WTC11 (cell line): ENCODE data around the gene SMARCD2. TPM values are rescaled to one million over a fixed set of nuclear protein-coding genes. Genes with fewer than 3 reads are reported as not detected.

Experiments used
- ATAC-seq: fragments of 200-7000 bp; cut with Tn5 transposase; 2 replicates; pipeline ENCODE4 v1.10.0; 2021; ENCODE audit warnings: mild to moderate bottlenecking, moderate library complexity
- CTCF ChIA-PET: fragments of 300-600 bp; sonication (Branson Sonifier 250); formaldehyde crosslinking; loops from one replicate; lab custom pipeline; 2021; ENCODE audit warnings: antibody characterized with exemption; lab: Charles Lee
- POLR2A ChIA-PET: fragments of 350-600 bp; sonication (Branson Sonifier 250); formaldehyde crosslinking; loops from one replicate; lab custom pipeline; 2021; ENCODE audit warnings: antibody characterized with exemption; lab: Charles Lee
- DNase-seq: peaks from one replicate; pipeline ENCODE4 v3.0.0; 2021; ENCODE audit warnings: low spot score
- H3K27ac Mint-ChIP-seq: 2 replicates; pipeline ENCODE4 v1.8.0; 2021; ENCODE audit warnings: mixed read lengths
- H3K27me3 Mint-ChIP-seq: 2 replicates; pipeline ENCODE4 v1.8.0; 2021; ENCODE audit warnings: low read depth, mild to moderate bottlenecking, moderate library complexity, mixed read lengths
- H3K36me3 Mint-ChIP-seq: 2 replicates; pipeline ENCODE4 v1.8.0; 2021; ENCODE audit warnings: mixed read lengths
- H3K4me1 Mint-ChIP-seq: 2 replicates; pipeline ENCODE4 v1.8.0; 2022; ENCODE audit warnings: mixed read lengths
- H3K4me3 Mint-ChIP-seq: 2 replicates; pipeline ENCODE4 v1.8.0; 2021; ENCODE audit warnings: mild to moderate bottlenecking, moderate library complexity, mixed read lengths
- H3K9me3 Mint-ChIP-seq: 2 replicates; pipeline ENCODE4 v1.8.0; 2021; ENCODE audit warnings: mixed read lengths
- CREM ChIP-seq: sonication (generic); formaldehyde crosslinking; IDR thresholded peaks from 2 replicates; pipeline ENCODE4 v1.8.1; 2022; ENCODE audit warnings: mild to moderate bottlenecking, missing genetic modification reagents, moderate library complexity
- GTF2I ChIP-seq: fragments of 250-450 bp; sonication (Bioruptor Pico); conservative IDR thresholded peaks from 2 replicates; pipeline ENCODE4 v1.4.0; 2021; ENCODE audit warnings: mild to moderate bottlenecking
- JAZF1 ChIP-seq: fragments of 250-450 bp; sonication (Bioruptor Pico); IDR thresholded peaks from 2 replicates; pipeline ENCODE4 v1.9.0; 2021; ENCODE audit warnings: moderate library complexity, mild to moderate bottlenecking, inconsistent platforms
- KAT7 ChIP-seq: sonication (generic); formaldehyde crosslinking; IDR thresholded peaks from 2 replicates; pipeline ENCODE4 v1.8.1; 2023; ENCODE audit warnings: missing genetic modification reagents, mild to moderate bottlenecking, borderline replicate concordance
- NR2C2 ChIP-seq: sonication (generic); formaldehyde crosslinking; IDR thresholded peaks from 2 replicates; pipeline ENCODE4 v1.8.0; 2022; ENCODE audit warnings: mild to moderate bottlenecking, missing genetic modification reagents
- NR3C1 ChIP-seq: sonication (generic); formaldehyde crosslinking; conservative IDR thresholded peaks from 2 replicates; pipeline ENCODE4 v1.8.1; 2023; ENCODE audit warnings: low read depth, mild to moderate bottlenecking, missing genetic modification reagents
- ZBTB21 ChIP-seq: sonication (generic); formaldehyde crosslinking; IDR thresholded peaks from 2 replicates; pipeline ENCODE4 v1.8.1; 2023; ENCODE audit warnings: mild to moderate bottlenecking, missing genetic modification reagents, borderline replicate concordance
- ZNF138 ChIP-seq: sonication (generic); formaldehyde crosslinking; conservative IDR thresholded peaks from 2 replicates; pipeline ENCODE4 v1.8.1; 2022; ENCODE audit warnings: mild to moderate bottlenecking, moderate library complexity, missing genetic modification reagents
- ZNF396 ChIP-seq: fragments of 250-450 bp; sonication (Bioruptor Pico); IDR thresholded peaks from 2 replicates; pipeline ENCODE4 v1.8.0; 2021; ENCODE audit warnings: mild to moderate bottlenecking, moderate library complexity, borderline replicate concordance
- ZNF416 ChIP-seq: fragments of 250-450 bp; sonication (Bioruptor Pico); IDR thresholded peaks from 2 replicates; pipeline ENCODE4 v1.9.0; 2021; ENCODE audit warnings: mild to moderate bottlenecking, inconsistent platforms
- total RNA-seq: library from RNA; stranded (reverse); gene quantifications from 3 replicates; pipeline ENCODE4 v1.2.3, GENCODE V29; 2021
- TF ChIP-seq, protein P1 (sequence below): sonication (generic); formaldehyde crosslinking; IDR thresholded peaks from 2 replicates; pipeline ENCODE4 v1.8.0; 2023; ENCODE audit warnings: missing genetic modification reagents, mild to moderate bottlenecking, borderline replicate concordance
- TF ChIP-seq, protein P2 (sequence below): sonication (generic); formaldehyde crosslinking; conservative IDR thresholded peaks from 2 replicates; pipeline ENCODE4 v1.8.1; 2023; ENCODE audit warnings: mild to moderate bottlenecking, low read depth, missing genetic modification reagents, moderate library complexity
- TF ChIP-seq, protein P3 (sequence below): sonication (generic); formaldehyde crosslinking; IDR thresholded peaks from 2 replicates; pipeline ENCODE4 v1.8.1; 2022; ENCODE audit warnings: low read depth, missing genetic modification reagents, borderline replicate concordance
- TF ChIP-seq, protein P4 (sequence below): fragments of 250-450 bp; sonication (Bioruptor Pico); IDR thresholded peaks from 2 replicates; pipeline ENCODE4 v1.9.0; 2021; ENCODE audit warnings: mild to moderate bottlenecking
- TF ChIP-seq, protein P5 (sequence below): sonication (generic); formaldehyde crosslinking; conservative IDR thresholded peaks from 2 replicates; pipeline ENCODE4 v1.8.1; 2022; ENCODE audit warnings: mild to moderate bottlenecking, missing genetic modification reagents

SMARCD2 gene
- total RNA-seq, 1 experiment from 2014 or later: 106 TPM

DNA sequence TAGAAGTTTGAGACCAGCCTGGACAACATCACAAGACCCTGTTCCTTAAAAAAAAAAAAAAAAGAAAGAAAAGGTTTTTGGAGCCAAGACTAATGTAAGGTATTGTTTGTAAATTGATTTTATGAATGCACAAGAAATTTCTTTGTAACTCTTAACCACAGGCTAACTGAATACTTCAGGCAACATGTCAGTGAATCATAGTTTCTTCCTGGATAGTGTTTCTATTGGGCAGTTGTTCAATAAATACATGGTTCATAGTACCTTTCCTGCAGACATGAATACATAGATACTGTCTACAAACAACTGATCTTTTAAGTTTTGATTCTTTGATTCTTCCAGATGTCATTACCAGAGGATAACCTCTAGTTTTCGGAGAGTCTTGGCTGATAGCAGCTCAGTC, 56.9 kb downstream of the SMARCD2 start (continued):
- TF ChIP-seq, protein P1, sequence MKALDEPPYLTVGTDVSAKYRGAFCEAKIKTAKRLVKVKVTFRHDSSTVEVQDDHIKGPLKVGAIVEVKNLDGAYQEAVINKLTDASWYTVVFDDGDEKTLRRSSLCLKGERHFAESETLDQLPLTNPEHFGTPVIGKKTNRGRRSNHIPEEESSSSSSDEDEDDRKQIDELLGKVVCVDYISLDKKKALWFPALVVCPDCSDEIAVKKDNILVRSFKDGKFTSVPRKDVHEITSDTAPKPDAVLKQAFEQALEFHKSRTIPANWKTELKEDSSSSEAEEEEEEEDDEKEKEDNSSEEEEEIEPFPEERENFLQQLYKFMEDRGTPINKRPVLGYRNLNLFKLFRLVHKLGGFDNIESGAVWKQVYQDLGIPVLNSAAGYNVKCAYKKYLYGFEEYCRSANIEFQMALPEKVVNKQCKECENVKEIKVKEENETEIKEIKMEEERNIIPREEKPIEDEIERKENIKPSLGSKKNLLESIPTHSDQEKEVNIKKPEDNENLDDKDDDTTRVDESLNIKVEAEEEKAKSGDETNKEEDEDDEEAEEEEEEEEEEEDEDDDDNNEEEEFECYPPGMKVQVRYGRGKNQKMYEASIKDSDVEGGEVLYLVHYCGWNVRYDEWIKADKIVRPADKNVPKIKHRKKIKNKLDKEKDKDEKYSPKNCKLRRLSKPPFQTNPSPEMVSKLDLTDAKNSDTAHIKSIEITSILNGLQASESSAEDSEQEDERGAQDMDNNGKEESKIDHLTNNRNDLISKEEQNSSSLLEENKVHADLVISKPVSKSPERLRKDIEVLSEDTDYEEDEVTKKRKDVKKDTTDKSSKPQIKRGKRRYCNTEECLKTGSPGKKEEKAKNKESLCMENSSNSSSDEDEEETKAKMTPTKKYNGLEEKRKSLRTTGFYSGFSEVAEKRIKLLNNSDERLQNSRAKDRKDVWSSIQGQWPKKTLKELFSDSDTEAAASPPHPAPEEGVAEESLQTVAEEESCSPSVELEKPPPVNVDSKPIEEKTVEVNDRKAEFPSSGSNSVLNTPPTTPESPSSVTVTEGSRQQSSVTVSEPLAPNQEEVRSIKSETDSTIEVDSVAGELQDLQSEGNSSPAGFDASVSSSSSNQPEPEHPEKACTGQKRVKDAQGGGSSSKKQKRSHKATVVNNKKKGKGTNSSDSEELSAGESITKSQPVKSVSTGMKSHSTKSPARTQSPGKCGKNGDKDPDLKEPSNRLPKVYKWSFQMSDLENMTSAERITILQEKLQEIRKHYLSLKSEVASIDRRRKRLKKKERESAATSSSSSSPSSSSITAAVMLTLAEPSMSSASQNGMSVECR (CRISPR knock-in tag): no peak
- TF ChIP-seq ZNF416 (CRISPR knock-in tag): no peak
- no peak for TF ChIP-seq JAZF1
- TF ChIP-seq ZBTB21 (CRISPR knock-in tag): no peak
- TF ChIP-seq, all 79 proteins: peak for 0

DNA sequence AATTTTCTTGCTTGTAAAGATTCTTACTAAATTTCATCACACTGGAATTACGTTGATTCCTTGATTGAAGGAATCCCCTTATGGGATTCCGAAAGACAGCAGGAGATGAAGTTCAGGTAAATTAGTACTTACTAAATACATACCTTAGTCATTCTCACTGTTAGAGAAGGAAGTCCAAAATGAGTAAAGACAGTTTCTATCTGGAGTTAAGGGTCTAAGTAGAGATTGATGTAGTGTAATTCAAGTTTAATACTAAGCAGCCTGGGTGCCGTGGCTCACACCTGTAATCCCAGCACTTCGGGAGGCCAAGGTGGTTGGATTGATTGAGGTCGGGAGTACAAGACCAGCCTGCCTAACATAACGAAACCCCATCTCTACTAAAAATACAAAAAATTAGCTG, 59.0 kb downstream of the SMARCD2 start:
- Mint-ChIP-seq H3K27ac (peak overlapping the region; percentile 43), H3K4me3 (no peak overlapping the region), H3K27me3 (no peaks in the 10 kb centered on the region), H3K4me1 (peaks cover 6% of the 10 kb centered on the region; the same call in 1 of the 2 replicates), H3K36me3 (peaks cover 25% of the 10 kb centered on the region), H3K9me3 (no peaks in the 10 kb centered on the region)
- DNase-seq (no peak), ATAC-seq (no peak)
- ChIA-PET CTCF (no interaction called here), POLR2A (interaction anchor here (1.2 kb wide), 1 partner anchor 10 kb away, joined by 3 read pairs; the partner anchor contains the start of genes CCDC47 and DDX42)
- TF ChIP-seq KAT7 (CRISPR knock-in tag): no peak
- no peak for TF ChIP-seq ZNF396 (CRISPR knock-in tag)
- TF ChIP-seq, protein P2, sequence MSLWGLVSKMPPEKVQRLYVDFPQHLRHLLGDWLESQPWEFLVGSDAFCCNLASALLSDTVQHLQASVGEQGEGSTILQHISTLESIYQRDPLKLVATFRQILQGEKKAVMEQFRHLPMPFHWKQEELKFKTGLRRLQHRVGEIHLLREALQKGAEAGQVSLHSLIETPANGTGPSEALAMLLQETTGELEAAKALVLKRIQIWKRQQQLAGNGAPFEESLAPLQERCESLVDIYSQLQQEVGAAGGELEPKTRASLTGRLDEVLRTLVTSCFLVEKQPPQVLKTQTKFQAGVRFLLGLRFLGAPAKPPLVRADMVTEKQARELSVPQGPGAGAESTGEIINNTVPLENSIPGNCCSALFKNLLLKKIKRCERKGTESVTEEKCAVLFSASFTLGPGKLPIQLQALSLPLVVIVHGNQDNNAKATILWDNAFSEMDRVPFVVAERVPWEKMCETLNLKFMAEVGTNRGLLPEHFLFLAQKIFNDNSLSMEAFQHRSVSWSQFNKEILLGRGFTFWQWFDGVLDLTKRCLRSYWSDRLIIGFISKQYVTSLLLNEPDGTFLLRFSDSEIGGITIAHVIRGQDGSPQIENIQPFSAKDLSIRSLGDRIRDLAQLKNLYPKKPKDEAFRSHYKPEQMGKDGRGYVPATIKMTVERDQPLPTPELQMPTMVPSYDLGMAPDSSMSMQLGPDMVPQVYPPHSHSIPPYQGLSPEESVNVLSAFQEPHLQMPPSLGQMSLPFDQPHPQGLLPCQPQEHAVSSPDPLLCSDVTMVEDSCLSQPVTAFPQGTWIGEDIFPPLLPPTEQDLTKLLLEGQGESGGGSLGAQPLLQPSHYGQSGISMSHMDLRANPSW (CRISPR knock-in tag): no peak
- no peak for TF ChIP-seq NR3C1 (CRISPR knock-in tag)
- TF ChIP-seq NR2C2 (CRISPR knock-in tag): no peak
- TF ChIP-seq, protein P3, sequence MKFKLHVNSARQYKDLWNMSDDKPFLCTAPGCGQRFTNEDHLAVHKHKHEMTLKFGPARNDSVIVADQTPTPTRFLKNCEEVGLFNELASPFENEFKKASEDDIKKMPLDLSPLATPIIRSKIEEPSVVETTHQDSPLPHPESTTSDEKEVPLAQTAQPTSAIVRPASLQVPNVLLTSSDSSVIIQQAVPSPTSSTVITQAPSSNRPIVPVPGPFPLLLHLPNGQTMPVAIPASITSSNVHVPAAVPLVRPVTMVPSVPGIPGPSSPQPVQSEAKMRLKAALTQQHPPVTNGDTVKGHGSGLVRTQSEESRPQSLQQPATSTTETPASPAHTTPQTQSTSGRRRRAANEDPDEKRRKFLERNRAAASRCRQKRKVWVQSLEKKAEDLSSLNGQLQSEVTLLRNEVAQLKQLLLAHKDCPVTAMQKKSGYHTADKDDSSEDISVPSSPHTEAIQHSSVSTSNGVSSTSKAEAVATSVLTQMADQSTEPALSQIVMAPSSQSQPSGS: no peak
- TF ChIP-seq GTF2I (CRISPR knock-in tag): no peak
- no peak for TF ChIP-seq CREM (CRISPR knock-in tag)
- TF ChIP-seq, protein P4, sequence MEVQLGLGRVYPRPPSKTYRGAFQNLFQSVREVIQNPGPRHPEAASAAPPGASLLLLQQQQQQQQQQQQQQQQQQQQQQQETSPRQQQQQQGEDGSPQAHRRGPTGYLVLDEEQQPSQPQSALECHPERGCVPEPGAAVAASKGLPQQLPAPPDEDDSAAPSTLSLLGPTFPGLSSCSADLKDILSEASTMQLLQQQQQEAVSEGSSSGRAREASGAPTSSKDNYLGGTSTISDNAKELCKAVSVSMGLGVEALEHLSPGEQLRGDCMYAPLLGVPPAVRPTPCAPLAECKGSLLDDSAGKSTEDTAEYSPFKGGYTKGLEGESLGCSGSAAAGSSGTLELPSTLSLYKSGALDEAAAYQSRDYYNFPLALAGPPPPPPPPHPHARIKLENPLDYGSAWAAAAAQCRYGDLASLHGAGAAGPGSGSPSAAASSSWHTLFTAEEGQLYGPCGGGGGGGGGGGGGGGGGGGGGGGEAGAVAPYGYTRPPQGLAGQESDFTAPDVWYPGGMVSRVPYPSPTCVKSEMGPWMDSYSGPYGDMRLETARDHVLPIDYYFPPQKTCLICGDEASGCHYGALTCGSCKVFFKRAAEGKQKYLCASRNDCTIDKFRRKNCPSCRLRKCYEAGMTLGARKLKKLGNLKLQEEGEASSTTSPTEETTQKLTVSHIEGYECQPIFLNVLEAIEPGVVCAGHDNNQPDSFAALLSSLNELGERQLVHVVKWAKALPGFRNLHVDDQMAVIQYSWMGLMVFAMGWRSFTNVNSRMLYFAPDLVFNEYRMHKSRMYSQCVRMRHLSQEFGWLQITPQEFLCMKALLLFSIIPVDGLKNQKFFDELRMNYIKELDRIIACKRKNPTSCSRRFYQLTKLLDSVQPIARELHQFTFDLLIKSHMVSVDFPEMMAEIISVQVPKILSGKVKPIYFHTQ (CRISPR knock-in tag): no peak
- TF ChIP-seq, protein P5, sequence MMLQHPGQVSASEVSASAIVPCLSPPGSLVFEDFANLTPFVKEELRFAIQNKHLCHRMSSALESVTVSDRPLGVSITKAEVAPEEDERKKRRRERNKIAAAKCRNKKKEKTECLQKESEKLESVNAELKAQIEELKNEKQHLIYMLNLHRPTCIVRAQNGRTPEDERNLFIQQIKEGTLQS (CRISPR knock-in tag): no peak
- no peak for TF ChIP-seq ZNF138

Other genes with a start within 250 kb of the SMARCD2 start
- 22.8 to 26.9 TPM (median 24.1 TPM) in 3 replicates for gene TACO1, start 241.8 kb downstream of the SMARCD2 start, total RNA-seq
- gene MAP3K3, start 220.3 kb downstream of the SMARCD2 start, total RNA-seq: 21.8 to 25.7 TPM (median 22.5 TPM) in 3 replicates
- gene LIMD2, start 142.6 kb downstream of the SMARCD2 start, total RNA-seq: 83.4 to 91.8 TPM (median 88.4 TPM) in 3 replicates
- 36.6 to 43.1 TPM (median 41.2 TPM) in 3 replicates for gene STRADA, start 100.9 kb downstream of the SMARCD2 start, total RNA-seq
- 63.0 to 70.9 TPM (median 63.9 TPM) in 3 replicates for gene CCDC47, start 69.1 kb downstream of the SMARCD2 start, total RNA-seq
- gene DDX42, start 68.5 kb downstream of the SMARCD2 start, total RNA-seq: 102 to 128 TPM (median 106 TPM) in 3 replicates
- 135 to 152 TPM (median 149 TPM) in 3 replicates for gene PSMC5, start 15.3 kb downstream of the SMARCD2 start, total RNA-seq
- gene FTSJ3, start 15.0 kb downstream of the SMARCD2 start, total RNA-seq: 47.7 to 62.1 TPM (median 52.0 TPM) in 3 replicates
- gene CSH2, start 31.0 kb upstream of the SMARCD2 start, total RNA-seq: not detected in 3 replicates
- 0.35 to 1.3 TPM (median 0.60 TPM) in 3 replicates for gene GH2, start 39.3 kb upstream of the SMARCD2 start, total RNA-seq
- not detected in 3 replicates for gene CSH1, start 53.9 kb upstream of the SMARCD2 start, total RNA-seq
- gene CSHL1, start 68.6 kb upstream of the SMARCD2 start, total RNA-seq: not detected in 3 replicates
- gene GH1, start 76.2 kb upstream of the SMARCD2 start, total RNA-seq: not detected in 3 replicates
- 3.0 to 3.5 TPM (median 3.2 TPM) in 3 replicates for gene CD79B, start 89.6 kb upstream of the SMARCD2 start, total RNA-seq
- 5.2 to 5.8 TPM (median 5.5 TPM) in 3 replicates for gene SCN4A, start 130.2 kb upstream of the SMARCD2 start, total RNA-seq
- 0.64 to 1.1 TPM (median 0.85 TPM) in 3 replicates for gene PRR29, start 155.7 kb upstream of the SMARCD2 start, total RNA-seq
- gene ICAM2, start 177.9 kb upstream of the SMARCD2 start, total RNA-seq: 0.33 to 0.57 TPM (median 0.44 TPM) in 3 replicates